IPS DF 19.7 (cell line): ENCODE results near the gene SMIM13.

Experiments
- DNase-seq: peaks from one replicate; pipeline ENCODE4 v3.0.0-alpha.2; 2013; ENCODE audit warnings: low read depth, low spot score

The SMIM13 gene

GRCh38 chr6:11153447-11153846 lies 59.8 kb downstream of the SMIM13 start:
- no peak for DNase-seq

GRCh38 chr6:11155589-11155988 lies 62.0 kb downstream of the SMIM13 start:
- DNase-seq, result no peak

- no peak for DNase-seq
These were observed 66.6 kb downstream of the SMIM13 start for GRCh38 chr6:11160199-11160598.

GRCh38 chr6:11161031-11161956 lies 67.7 kb downstream of the SMIM13 start:
- DNase-seq, result no peak

- no peak for DNase-seq
These were observed 68.6 kb downstream of the SMIM13 start for GRCh38 chr6:11162262-11162661.

- no peak for DNase-seq
These were observed 70.3 kb downstream of the SMIM13 start for GRCh38 chr6:11163932-11164331.

GRCh38 chr6:11164717-11165646 lies 71.3 kb downstream of the SMIM13 start:
- DNase-seq, result no peak

GRCh38 chr6:11166948-11167347 lies 73.3 kb downstream of the SMIM13 start:
- no peak for DNase-seq

- DNase-seq, result no peak
These were observed 74.5 kb downstream of the SMIM13 start for GRCh38 chr6:11168091-11168635.

- no peak for DNase-seq
These were observed 78.3 kb downstream of the SMIM13 start for GRCh38 chr6:11171952-11172351.

- DNase-seq, result no peak
These were observed 79.1 kb downstream of the SMIM13 start for GRCh38 chr6:11172501-11173327.

- DNase-seq, result no peak
These were observed 80.6 kb downstream of the SMIM13 start for GRCh38 chr6:11174242-11174611.

GRCh38 chr6:11177271-11177670 lies 83.6 kb downstream of the SMIM13 start:
- no peak for DNase-seq

- no peak for DNase-seq
These were observed 85.4 kb downstream of the SMIM13 start for GRCh38 chr6:11179088-11179418.

- DNase-seq, result no peak
These were observed 86.0 kb downstream of the SMIM13 start for GRCh38 chr6:11179419-11180202.

- DNase-seq, result no peak
These were observed 88.0 kb downstream of the SMIM13 start for GRCh38 chr6:11181478-11182136.

GRCh38 chr6:11183761-11184362 lies 90.2 kb downstream of the SMIM13 start:
- no peak for DNase-seq

- no peak for DNase-seq
These were observed 91.7 kb downstream of the SMIM13 start for GRCh38 chr6:11185204-11185842.

- no peak for DNase-seq
These were observed 93.7 kb downstream of the SMIM13 start for GRCh38 chr6:11187301-11187700.
